GM18526 (cell line): ENCODE data around the gene PTPN4.

Experiments used
- POLR2A ChIP-seq: IDR thresholded peaks from 3 replicates; pipeline ENCODE4 v1.6.1; 2011; ENCODE audit not compliant: insufficient read length; ENCODE audit errors: extremely low read depth

Gene PTPN4

DNA sequence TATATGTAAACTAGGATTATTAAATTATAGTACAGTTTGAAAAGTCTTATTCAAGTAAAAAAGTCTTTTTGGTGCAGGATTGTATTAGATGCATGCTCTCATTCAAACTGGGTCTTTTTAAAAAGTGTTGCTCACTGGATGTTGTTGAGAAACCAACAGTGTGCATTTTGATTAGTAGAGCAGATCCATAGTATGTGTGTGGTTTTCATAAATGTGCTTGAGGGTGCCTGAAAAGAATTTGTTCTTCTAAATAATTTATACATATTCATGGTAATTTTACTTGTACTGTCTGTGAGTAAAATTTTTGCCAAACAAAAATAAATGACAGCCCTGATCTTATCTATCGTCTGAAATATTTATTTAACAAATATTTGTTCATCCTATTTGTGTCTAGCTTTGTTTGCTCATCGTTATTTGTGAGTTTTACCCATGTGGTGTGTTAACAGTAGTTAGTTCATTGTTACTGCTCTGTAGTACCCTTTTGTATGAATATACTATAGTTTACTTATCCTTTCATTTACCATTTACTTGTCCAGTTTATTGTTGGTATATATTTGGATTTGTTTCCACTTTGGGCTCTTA is 50.4 kb downstream of the PTPN4 start:
- TF ChIP-seq POLR2A = no peak

GRCh38 chr2:119814216-119814615 is 54.5 kb downstream of the PTPN4 start:
- no peak for TF ChIP-seq POLR2A

GRCh38 chr2:119818792-119819191 is 59.1 kb downstream of the PTPN4 start:
- TF ChIP-seq POLR2A = no peak

DNA sequence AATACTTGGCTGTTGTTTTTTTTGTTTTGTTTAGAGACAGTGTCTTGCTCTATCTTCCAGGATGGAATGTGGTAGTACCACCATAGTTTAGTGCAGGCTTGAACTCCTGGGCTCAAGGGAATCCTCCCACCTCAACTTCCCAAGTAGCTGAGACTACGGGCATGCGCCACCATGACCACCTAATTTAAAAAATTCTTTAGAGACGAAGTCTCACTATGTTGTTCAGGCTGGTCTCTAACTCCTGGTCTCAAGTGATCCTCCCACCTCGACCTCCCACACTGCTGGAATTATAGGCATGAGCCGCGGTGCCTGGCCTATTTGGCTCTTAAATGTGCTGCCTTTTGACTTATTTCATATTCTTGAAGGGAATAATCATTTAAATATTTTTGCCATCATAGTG is 60.1 kb downstream of the PTPN4 start:
- no peak for TF ChIP-seq POLR2A

DNA sequence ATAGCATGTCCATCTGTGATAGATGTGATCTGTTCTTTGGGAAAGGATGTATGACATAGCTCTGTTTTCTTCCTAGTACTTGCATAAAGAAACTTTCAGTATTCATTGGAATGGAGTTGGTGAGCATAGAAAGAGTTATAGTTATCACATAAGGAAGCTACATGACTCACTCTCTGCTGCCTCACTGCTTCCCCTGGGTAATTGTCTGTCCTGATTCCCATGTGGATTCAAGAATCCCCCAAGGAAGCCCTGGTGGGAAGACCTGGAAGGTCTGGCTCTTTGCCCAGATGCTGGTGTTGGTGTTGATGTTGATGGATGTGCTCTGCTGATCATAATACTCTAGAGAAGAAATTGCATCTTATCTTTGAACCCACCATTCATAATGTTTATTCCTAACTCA is 60.6 kb downstream of the PTPN4 start:
- no peak for TF ChIP-seq POLR2A

DNA sequence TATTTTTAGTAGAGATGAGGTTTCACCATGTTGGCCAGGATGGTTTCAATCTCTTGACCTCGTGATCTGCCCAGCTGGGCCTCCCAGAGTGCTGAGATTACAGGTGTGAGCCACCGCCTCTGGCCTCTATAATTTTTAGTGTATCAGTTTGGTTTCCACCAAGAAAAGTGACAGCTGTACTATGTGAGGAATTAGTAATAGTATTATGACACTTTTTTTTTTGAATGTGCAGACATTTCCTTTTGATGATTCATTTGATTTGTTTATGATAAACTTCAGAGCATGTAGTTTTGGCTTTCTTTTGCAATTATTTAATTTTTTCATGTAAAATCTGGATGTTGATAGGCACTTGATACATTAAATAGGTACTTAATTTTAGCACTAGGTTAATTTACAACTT is 61.5 kb downstream of the PTPN4 start:
- no peak for TF ChIP-seq POLR2A

DNA sequence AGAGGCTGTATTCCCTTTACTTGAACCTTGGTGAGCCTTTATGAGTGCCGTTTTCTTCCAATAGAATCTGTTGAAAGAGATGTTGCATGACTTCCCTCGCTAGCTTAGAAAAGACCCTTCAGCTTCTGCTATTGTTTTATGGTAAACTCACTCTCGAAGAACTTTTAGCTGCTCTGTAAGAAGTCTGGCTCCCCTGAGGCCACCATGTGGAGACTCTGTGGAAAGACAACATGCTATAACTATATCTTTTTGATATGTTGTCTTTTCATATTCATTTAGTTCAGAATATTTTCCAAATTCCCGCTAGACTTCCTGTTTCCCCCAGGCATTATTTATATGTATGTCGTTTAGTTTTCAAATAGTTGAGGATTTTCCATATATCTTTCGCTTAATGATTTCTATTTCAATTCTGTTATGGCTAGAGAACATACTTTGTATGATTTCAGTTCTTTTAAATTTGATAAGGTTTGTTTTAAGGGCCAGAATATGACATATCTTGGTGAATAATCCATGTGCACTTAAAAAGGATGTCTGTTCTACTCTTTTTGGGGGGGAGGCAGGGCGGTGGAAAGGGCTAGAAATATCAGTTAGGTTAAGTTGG is 64.1 kb downstream of the PTPN4 start:
- no peak for TF ChIP-seq POLR2A

GRCh38 chr2:119826370-119826961 is 66.7 kb downstream of the PTPN4 start:
- TF ChIP-seq POLR2A = no peak

- no peak for TF ChIP-seq POLR2A
Measured at GRCh38 chr2:119827866-119828507, 68.3 kb downstream of the PTPN4 start.

GRCh38 chr2:119836455-119837142 is 76.9 kb downstream of the PTPN4 start:
- no peak for TF ChIP-seq POLR2A

DNA sequence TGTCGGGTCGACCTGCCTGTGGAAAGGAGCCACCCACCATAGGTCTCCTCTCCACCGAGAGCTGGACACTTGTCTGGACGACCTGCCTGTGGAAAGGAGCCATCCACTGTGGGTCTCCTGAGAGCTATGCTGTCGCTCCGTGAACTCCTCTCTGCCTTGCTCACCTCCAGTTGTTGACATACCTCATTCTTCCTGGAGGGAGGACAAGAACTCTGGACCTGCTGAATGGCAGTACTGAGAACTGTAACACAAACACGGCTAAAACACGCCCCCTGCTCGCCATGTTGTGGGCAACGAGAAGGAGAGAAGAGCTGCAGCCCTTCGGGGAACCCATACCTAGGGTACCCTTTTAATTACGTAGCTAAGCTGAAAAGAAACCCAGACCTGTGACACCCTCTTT is 77.6 kb downstream of the PTPN4 start:
- TF ChIP-seq POLR2A = no peak

DNA sequence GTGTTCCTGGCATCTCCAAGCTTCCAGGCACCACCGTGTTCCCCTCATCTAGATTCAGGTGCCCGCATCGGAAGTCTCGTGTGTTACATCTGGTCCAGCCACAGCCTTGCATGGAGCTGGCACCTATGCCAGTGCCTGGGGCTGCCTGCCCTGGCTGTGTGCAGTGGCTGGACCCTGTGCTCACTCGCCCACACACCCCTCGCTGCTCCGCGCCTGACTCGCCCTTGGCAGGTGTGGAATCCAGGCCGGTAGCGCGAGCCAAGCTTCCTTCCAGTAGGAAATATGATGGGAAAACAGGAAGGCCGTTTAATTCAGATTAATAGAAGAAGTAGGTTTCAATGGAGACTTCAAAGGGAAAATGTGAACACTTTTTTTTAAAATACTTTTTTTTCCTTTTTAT is 78.0 kb downstream of the PTPN4 start:
- no peak for TF ChIP-seq POLR2A

GRCh38 chr2:119838179-119838578 is 78.5 kb downstream of the PTPN4 start:
- TF ChIP-seq POLR2A = no peak

DNA sequence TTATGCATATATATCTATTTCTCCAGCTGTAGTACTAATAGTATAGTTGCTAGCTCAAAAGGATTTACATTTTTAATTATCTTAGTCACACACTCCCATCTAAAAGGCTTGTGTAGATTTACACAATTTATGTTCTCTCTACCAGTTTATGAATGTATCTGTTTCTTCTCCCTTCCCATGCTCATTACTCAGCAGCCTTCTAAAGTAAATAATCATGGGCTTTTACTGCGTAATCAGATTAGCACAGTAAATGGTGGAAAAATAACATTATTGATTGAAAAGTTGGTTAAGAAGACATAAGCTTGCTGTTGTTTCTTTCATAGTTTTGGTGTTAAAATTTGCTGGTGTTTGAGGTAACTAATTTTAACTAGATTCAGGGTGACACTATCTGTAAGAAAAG is 81.8 kb downstream of the PTPN4 start:
- no peak for TF ChIP-seq POLR2A

- no peak for TF ChIP-seq POLR2A
Measured at GRCh38 chr2:119846021-119846420, 86.3 kb downstream of the PTPN4 start.

GRCh38 chr2:119849838-119850565 is 90.3 kb downstream of the PTPN4 start:
- no peak for TF ChIP-seq POLR2A

DNA sequence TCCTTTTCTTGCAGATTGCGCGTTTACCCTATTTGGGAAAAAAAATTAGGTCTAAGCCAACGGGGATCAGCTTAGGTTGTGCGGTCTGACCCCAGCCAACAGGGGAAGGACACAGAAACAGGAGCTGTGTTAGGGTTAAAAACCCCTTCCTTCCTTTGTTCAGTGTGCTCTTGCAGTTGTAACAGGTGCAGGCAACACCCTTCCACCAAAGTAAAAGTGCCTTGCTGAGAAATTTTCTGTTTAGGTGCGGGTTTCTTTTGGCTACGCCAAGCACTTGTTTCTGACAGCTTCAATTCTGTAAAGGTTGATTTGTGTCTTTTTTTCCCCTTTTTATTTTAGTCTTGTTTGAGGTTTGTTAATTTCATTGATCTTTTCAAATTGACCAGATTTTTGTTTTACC is 92.5 kb downstream of the PTPN4 start:
- no peak for TF ChIP-seq POLR2A
